ENCODE data around the gene LGR6. TPM values are rescaled to one million over a fixed set of nuclear protein-coding genes. Genes with fewer than 3 reads are reported as not detected.

LGR6 gene
- total RNA-seq, 1 experiment from 2014 or later: 1.0 TPM

DNA sequence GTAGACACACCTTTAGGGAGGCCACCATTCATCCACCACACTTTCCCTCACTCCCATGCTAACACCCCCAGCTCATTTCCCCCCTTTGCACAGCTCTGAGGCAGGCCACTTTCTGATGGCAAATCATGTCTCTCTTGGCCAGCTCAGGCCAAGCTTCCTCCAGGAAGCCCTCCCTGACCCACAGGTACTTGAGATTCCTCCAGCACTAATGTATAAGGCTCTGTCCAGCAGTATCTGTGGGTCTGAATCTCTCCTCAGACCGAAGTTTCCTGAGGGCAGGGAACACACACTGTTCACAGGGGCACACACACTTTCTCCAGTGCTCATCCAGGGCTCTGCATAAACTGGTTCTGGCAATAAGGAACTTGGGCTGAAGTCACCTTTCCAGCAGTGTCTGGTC is 19.2 kb downstream of the LGR6 start:
- Histone ChIP-seq H3K4ac (ENCODE audit: low read depth, low read length) (no peak overlapping the region), H2AFZ (ENCODE audit: low read length) (no peak overlapping the region), H3K9me3 (ENCODE audit: control insufficient read depth, low read depth, low read length) (no peaks in the 10 kb centered on the region), H3K79me2 (ENCODE audit: insufficient read depth, low read length) (no peaks in the 10 kb centered on the region), H3K56ac (ENCODE audit: insufficient read length, low read depth, low read length) (no peak overlapping the region), H4K20me1 (ENCODE audit: control insufficient read depth, insufficient read depth, insufficient read length) (no peaks in the 10 kb centered on the region), H2BK5ac (ENCODE audit: insufficient read length, low read length) (no peak overlapping the region), H2BK15ac (ENCODE audit: low read depth, low read length) (no peak overlapping the region), H3K4me1 (ENCODE audit: insufficient read depth, low read length) (no peaks in the 10 kb centered on the region; the same call in 1 of the 2 replicates), H2BK12ac (ENCODE audit: insufficient read length, low read depth, low read length) (no peak overlapping the region), H4K91ac (ENCODE audit: insufficient read length, low read depth, low read length) (no peak overlapping the region), H3K14ac (ENCODE audit: insufficient read depth, low read length) (no peak overlapping the region), H3K79me1 (ENCODE audit: insufficient read depth, low read depth, low read length, poor library complexity, severe bottlenecking) (no peaks in the 10 kb centered on the region), H3K4me2 (ENCODE audit: insufficient read depth, insufficient read length, low read length) (no peak overlapping the region), H2BK20ac (ENCODE audit: low read depth, low read length, poor library complexity, severe bottlenecking) (no peak overlapping the region), H2BK120ac (ENCODE audit: low read depth, low read length, poor library complexity, severe bottlenecking) (no peak overlapping the region), H3K27ac (ENCODE audit: insufficient read length, low read depth, low read length) (no peak overlapping the region), H3K23ac (ENCODE audit: insufficient read length, low read depth, low read length) (no peak overlapping the region), H2AK5ac (ENCODE audit: insufficient read length, low read length) (no peak overlapping the region), H4K5ac (ENCODE audit: insufficient read length, low read depth, low read length) (no peak overlapping the region), H3K18ac (ENCODE audit: insufficient read length, low read depth, low read length) (no peak overlapping the region), H3K9ac (ENCODE audit: extremely low read depth, insufficient read length, low read length) (no peak overlapping the region), H3T11ph (ENCODE audit: low read length) (no peak overlapping the region), H3K27me3 (ENCODE audit: insufficient read depth, low read length) (no peaks in the 10 kb centered on the region; the same call in 1 of the 2 replicates), H4K8ac (replicated peaks; ENCODE audit: insufficient read length, low read depth, low read length) (no peak overlapping the region), H3K23me2 (ENCODE audit: insufficient read length, low read depth, low read length, poor library complexity, severe bottlenecking) (peaks cover 5% of the 10 kb centered on the region)
- Mint-ChIP-seq H3K27me3 (ENCODE audit: low read depth) (peaks cover 37% of the 10 kb centered on the region), H3K4me1 (peaks cover 28 to 29% of the 10 kb centered on the region in 2 experiments), H3K36me3 (ENCODE audit: insufficient read depth in 1 of 3, low read depth in 3 of 3) (no peaks in the 10 kb centered on the region), H3K27ac (no peak overlapping the region), H3K9me3 (no peaks in the 10 kb centered on the region), H3K4me3 (no peak overlapping the region)
- no peak for DNase-seq
- TF ChIP-seq, protein P1, sequence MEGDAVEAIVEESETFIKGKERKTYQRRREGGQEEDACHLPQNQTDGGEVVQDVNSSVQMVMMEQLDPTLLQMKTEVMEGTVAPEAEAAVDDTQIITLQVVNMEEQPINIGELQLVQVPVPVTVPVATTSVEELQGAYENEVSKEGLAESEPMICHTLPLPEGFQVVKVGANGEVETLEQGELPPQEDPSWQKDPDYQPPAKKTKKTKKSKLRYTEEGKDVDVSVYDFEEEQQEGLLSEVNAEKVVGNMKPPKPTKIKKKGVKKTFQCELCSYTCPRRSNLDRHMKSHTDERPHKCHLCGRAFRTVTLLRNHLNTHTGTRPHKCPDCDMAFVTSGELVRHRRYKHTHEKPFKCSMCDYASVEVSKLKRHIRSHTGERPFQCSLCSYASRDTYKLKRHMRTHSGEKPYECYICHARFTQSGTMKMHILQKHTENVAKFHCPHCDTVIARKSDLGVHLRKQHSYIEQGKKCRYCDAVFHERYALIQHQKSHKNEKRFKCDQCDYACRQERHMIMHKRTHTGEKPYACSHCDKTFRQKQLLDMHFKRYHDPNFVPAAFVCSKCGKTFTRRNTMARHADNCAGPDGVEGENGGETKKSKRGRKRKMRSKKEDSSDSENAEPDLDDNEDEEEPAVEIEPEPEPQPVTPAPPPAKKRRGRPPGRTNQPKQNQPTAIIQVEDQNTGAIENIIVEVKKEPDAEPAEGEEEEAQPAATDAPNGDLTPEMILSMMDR (conservative IDR thresholded peaks at IDR 0.05): no peak
- no CpG with 5 or more reads among the region's 1 CpG for WGBS (ENCODE audit: extremely low coverage, insufficient read length, low lambda C conversion rate)

Measured in H9 (cell line).